Stimulated activated CD8-positive, alpha-beta memory T cell treated with anti-CD3 and anti-CD28 coated beads, Interleukin-7, amount 100 ng/mL, for 4 hours (primary cell): ENCODE measurements around the gene RNF146.
"Not testable (repeated sequence)": the region's sequence is repeated elsewhere in the genome, so short reads cannot be mapped to it uniquely, and the experiment has no call there.

Source experiments
- DNase-seq, 2 donors: peaks; one replicate each; pipeline ENCODE4 v3.0.0-alpha.2; 2020; ENCODE audit warnings: low read depth in 2 of 2

The RNF146 gene

DNA sequence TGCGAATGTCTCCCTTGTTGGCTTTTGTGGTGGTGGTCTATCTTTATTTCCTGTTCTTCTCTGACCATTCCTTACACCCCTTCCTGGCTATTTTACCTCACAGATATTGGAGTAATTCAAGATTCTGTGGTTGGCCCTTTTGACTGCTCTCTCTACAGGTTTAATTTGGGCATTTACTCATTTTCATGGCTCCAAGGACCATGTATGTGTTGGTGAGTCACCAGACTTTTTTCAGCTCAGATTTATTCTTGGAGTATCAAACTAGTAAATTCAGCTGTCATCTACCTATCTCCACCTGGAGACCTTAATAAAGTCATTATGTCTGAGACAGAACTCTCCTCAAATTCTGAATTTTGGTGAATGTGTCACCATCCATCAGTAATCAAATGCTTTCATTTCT lies 15.5 kb downstream of the RNF146 start:
- no peak for DNase-seq

DNA sequence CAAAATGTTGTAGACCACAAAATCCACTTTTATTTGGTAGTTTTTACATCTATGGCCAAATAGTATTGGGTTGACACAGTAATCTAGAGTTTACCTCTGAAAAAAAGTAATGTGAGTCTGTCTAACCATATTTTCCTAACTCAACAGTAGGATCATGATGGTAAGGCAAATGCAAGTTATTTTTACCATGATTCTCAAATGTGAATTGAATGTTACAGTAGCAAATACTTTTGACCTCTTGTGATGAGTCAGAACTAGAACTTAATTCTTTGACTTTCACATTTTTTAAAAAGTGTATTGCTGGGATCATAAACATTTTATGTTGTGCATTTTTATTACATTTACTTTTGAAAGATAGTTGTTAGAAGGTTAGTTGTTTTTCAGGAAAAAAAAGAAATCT lies 22.0 kb downstream of the RNF146 start:
- no peak for DNase-seq

- no peak for DNase-seq
Measured at GRCh38 chr6:127289934-127290333, 23.3 kb downstream of the RNF146 start.

- no peak for DNase-seq
Measured at GRCh38 chr6:127290391-127291265, 24.0 kb downstream of the RNF146 start.

- no peak for DNase-seq
Measured at GRCh38 chr6:127291495-127291894, 24.8 kb downstream of the RNF146 start.

DNA sequence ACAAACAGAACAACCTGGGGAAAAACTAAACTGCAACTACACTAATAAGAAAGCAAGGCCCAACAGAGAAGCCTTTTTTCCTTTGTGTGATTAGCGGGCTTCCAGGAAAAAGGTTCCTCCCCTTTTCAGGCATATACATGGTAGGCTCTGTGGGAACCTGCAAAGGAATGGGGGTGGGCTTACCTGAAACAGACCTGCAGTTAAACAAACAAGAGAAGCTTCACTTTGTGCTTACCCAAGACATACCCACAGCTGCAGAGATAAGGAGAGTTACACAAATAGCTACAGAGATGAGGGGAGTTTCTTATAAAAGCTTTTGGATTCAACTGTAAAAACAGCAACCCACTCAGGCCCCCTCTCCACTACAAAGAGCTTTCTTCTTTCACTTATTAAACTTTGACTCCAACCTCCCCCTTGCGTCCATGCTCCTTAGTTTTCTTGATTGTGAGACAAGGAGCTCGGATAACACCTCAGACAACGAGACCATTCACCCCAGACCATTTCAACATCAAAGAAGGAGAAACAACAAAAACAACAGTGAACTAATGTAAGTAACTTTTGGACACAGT lies 30.9 kb downstream of the RNF146 start:
- DNase-seq, result no peak

GRCh38 chr6:127298475-127298874 lies 31.8 kb downstream of the RNF146 start:
- DNase-seq, result no peak

DNA sequence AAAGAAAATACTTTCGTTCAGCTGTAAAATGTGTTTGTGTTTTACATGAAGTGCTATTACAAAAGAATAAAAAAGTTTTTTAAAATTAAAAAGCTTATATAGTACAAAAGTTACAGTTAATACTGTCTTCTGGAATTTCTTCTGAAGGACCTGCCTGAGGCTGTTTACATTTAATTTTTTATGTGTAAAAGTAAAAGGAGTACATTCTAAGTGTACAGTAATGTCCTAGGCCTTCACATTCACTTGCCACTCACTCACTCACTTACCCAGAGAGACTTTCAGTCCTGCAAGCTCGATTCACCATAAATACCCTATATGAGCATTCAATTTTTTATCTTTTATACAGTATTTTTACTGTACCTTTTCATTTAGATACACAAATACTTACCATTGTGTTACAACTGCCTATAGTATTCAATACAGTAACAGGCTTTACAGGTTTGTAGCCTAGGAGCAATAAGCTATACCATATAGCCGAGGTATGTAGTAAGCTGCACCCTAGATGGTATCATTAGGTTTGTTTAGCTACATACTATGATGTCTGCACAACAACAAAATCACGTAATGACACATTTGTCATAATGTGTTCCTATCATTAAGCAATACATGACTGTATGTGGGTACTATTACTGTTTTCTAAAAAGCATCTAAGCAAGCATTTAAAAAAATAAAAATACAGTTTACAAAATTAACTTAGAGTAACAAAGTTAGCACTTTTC lies 33.0 kb downstream of the RNF146 start:
- DNase-seq, result no peak

DNA sequence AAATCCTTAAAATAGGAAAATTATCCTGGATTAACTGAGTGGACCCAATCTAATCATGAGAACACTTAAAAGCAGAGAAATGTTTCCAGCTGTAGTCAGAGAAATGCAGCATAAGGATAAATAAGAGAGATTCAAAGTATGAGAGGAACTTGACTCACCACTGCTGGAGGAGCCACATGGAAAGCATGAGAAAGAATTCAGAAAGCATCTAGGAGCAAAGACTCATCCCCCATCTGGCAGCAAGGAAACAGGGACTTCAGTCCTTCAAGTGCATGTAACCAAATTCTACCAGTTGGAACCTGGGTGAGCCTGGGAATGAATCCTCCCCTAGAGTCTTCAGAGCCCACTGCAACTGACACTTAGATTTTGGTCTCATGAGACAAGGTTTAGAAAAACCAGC lies 33.7 kb downstream of the RNF146 start:
- DNase-seq, result no peak

GRCh38 chr6:127301199-127301700 lies 34.6 kb downstream of the RNF146 start:
- DNase-seq, result no peak

- peak in 1 of 2 donors; percentile 29 for DNase-seq
Measured at GRCh38 chr6:127302728-127303660, 36.3 kb downstream of the RNF146 start.

DNA sequence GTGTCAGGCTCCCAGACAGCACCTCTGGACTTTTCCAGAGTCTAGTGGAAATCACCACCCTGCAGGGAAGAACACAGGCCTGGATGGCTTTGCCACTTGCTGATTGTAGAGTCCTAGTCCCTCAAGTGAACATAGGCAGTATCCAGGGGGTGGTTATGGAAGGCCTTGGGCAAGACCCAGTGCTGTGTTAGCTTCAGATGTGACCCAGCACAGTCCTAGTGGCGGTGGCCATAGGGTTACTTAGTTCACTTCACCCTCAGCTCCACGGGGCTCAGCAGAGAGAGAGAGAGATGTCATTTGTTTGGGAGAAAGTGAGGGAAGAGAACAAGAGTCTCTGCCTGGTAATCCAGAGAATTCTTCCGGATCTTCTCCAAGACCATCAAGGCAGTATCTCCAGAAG lies 37.3 kb downstream of the RNF146 start:
- no peak for DNase-seq

DNA sequence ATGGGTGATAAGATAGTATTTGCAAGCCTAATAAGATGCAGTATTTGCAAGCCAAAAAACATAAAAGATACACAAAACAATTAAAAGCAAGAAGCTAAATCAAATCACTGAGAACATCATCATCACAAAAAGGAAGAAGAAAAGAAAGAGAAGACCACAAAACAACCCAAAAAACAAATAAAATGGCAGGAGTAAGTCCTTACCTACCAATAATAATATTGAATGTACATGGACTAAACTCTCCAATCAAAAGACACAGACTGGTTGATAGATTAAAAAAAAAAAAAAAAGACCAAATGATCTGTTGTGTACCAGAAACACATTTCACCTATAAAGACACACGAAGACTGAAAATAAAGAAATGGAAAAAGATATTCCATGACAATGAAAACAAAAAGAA lies 39.1 kb downstream of the RNF146 start:
- DNase-seq, result no peak

- no peak for DNase-seq
Measured at GRCh38 chr6:127317388-127318128, 50.9 kb downstream of the RNF146 start.

DNA sequence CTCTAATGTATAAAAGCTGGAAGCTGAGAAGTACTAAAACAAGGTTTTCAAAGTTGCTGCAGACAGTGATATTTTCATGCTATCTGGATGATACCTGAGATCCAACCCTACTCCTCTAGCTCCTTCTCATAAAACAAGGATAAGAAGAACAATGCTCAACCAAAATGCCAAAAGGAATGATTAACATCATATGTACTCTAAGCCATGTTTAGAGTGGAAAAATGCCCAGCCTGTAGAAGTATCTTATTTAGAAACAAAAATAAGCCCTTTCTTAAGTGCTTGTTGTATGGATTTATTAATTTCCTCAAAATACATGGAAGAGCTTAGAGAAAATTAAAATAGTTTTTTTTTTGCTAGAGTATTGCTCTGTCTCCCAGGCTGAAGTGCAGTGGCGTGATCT lies 53.0 kb downstream of the RNF146 start:
- no peak for DNase-seq

DNA sequence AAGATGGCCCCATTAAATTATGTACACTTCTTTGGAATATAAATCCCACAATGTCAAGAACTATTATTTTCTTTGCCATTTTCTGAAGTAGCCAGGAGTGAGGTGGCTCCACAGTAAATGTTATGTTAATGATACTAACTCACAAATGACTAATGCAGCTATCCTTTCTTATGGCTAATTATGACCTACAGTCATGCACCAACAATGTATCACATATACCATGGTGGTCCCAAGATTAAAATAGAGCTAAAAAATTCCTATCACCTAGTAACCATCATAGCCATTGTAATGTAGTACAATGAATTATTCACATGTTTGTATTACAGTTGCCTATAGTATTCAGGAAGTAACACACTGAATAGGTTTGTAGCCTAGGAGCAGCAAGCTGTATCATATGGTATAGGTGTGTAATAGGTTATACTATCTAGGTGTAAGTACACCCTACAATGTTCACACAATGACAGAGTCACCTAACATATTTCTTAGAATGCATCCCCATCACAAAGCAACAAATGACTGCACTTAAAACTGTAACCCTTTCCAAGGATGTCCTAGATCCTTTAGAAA lies 61.5 kb downstream of the RNF146 start:
- DNase-seq, result no peak

GRCh38 chr6:127331256-127331655 lies 64.6 kb downstream of the RNF146 start:
- not testable (repeated sequence) for DNase-seq

DNA sequence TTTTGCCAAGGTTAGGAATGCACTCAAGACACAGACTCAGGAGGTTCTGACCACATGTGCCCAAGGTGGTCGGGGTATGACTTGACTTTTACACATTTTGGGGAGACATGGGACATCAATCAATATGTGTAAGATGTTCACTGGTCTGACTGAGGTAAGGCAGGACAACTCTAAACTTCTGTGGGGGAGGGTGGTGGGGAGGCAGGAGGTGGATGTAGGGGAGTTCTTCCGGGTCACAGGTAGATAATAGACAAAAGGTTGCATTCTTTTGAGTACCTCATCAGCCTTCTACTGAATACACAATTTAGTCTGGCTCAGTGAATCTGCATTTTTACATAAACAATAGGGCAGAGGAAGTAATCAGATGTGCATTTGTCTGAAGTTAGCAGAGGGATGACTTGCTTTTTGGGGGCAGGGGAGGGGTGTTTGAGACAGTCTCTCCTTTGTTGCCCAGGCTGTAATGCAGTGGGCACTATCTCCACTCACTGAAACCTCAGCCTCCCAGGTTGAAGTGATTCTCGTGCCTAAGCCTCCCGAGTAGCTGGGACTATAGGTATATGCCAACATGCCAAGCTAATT lies 65.8 kb downstream of the RNF146 start:
- no peak for DNase-seq
